CD4-positive, CD25-positive, alpha-beta regulatory T cell (primary cell): ENCODE data around the gene OSBPL8. TPM values are rescaled to one million over a fixed set of nuclear protein-coding genes. Genes with fewer than 3 reads are reported as not detected.
A peak's percentile ranks its signal among the peaks of the same experiment; 100 is the strongest.
"Not testable (repeated sequence)": the region's sequence is repeated elsewhere in the genome, so short reads cannot be mapped to it uniquely, and the experiment has no call there.

ENCODE experiments used
- ATAC-seq, 2 donors: fragments of 150-1000 bp; cut with Tn5 transposase; one replicate each; pipeline ENCODE4 v1.10.0; 2021; ENCODE audit warnings: low read depth in 2 of 2, moderate number of reproducible peaks in 2 of 2, moderate library complexity in 1 of 2
- DNase-seq, 3 donors: peaks; one replicate each; pipeline versions ENCODE4 v3.0.0 to v3.0.0-alpha.2; 2012 to 2022; ENCODE audit warnings: mixed read lengths in 1 of 3
- H3K27ac ChIP-seq: one replicate; pipeline ENCODE4 v1.7.0; 2013; ENCODE audit warnings: mild to moderate bottlenecking, low read length; ENCODE audit not compliant: insufficient read depth, poor library complexity, severe bottlenecking
- H3K27me3 ChIP-seq: one replicate; pipeline ENCODE4 v1.7.0; 2013; ENCODE audit warnings: low read length; ENCODE audit not compliant: control insufficient read depth, insufficient read depth
- H3K36me3 ChIP-seq: one replicate; pipeline ENCODE4 v1.7.0; 2013; ENCODE audit warnings: mild to moderate bottlenecking, low read length, moderate library complexity; ENCODE audit not compliant: control insufficient read depth, insufficient read depth
- H3K4me1 ChIP-seq: 2 replicates; pipeline ENCODE4 v1.7.0; 2013; ENCODE audit warnings: mild to moderate bottlenecking, low read length; ENCODE audit not compliant: insufficient read depth, control insufficient read depth, poor library complexity, severe bottlenecking
- H3K4me3 ChIP-seq: one replicate; pipeline ENCODE4 v1.7.0; 2013; ENCODE audit warnings: low read depth, mild to moderate bottlenecking, low read length, moderate library complexity
- H3K9me3 ChIP-seq, 2 experiments: 1 replicate in 1 of 2; 2 replicates in 1 of 2; pipeline ENCODE4 v1.7.0; 2013; ENCODE audit warnings: low read length in 2 of 2, mild to moderate bottlenecking in 1 of 2, moderate library complexity in 1 of 2; ENCODE audit not compliant: control insufficient read depth in 2 of 2
- H3K27ac Mint-ChIP-seq, 3 donors: one replicate each; pipeline ENCODE4 v1.8.0; 2020 to 2022; ENCODE audit warnings: mild to moderate bottlenecking in 3 of 3, mixed read lengths in 3 of 3, moderate library complexity in 2 of 3
- H3K27me3 Mint-ChIP-seq: one replicate; pipeline ENCODE4 v1.8.0; 2022; ENCODE audit warnings: mild to moderate bottlenecking, mixed read lengths
- H3K36me3 Mint-ChIP-seq: one replicate; pipeline ENCODE4 v1.8.0; 2020; ENCODE audit warnings: mixed read lengths
- H3K4me1 Mint-ChIP-seq, 4 donors: one replicate each; pipeline ENCODE4 v1.8.0; 2020 to 2022; ENCODE audit warnings: mixed read lengths in 4 of 4, mild to moderate bottlenecking in 1 of 4
- H3K4me3 Mint-ChIP-seq, 4 donors: one replicate each; pipeline ENCODE4 v1.8.0; 2020 to 2022; ENCODE audit warnings: mild to moderate bottlenecking in 4 of 4, mixed read lengths in 4 of 4, moderate library complexity in 3 of 4
- H3K9me3 Mint-ChIP-seq, 7 donors: one replicate each; pipeline ENCODE4 v1.8.0; 2020 to 2022; ENCODE audit warnings: mixed read lengths in 7 of 7, mild to moderate bottlenecking in 3 of 7, moderate library complexity in 2 of 7
- polyA plus RNA-seq, 4 donors: library from polyadenylated mRNA; unstranded; fragments of 300-500 nt; fragmentation: Illumina TruSeq; gene quantifications; one replicate each; pipeline ENCODE4 v1.2.3, GENCODE V29; 2021
- total RNA-seq: library from RNA; stranded (reverse); gene quantifications from one replicate; pipeline ENCODE4 v1.2.3, GENCODE V29; 2022

Gene OSBPL8
- total and polyA plus RNA-seq, 5 donors from 2014 or later = 129 to 195 (median 172) TPM

DNA sequence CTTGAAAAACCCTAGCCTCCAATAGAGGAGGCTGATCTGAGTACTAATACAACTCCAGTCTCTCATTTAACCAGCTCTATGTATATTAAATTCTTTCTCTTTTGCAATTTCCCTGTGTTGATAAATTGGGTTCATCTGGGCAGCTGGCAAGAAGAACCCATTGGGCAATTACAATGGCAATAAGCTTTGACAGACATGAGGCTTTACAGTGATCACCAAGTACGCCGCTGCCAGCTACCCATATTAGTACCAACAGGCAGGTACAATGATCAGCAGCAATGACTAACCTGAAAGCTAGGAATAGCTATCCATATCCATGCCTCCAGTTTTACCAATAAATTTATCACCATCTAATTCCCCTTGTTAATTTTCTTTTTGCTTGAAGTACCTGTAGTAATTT lies 54.5 kb downstream of the OSBPL8 start:
- Histone ChIP-seq H3K4me3 (no peak overlapping the region), H3K27ac (no peak overlapping the region), H3K27me3 (no peaks in the 10 kb centered on the region), H3K4me1 (no peaks in the 10 kb centered on the region), H3K9me3 (no peaks in the 10 kb centered on the region), H3K36me3 (peaks cover 9% of the 10 kb centered on the region)
- Mint-ChIP-seq H3K4me1 (peaks cover 10 to 45% (median 41%) of the 10 kb centered on the region in 4 donors), H3K9me3 (peaks cover 0 to 2% (median 1%) of the 10 kb centered on the region in 7 donors), H3K27ac (peak overlapping the region in 1 of 3 donors; percentile 59), H3K27me3 (no peaks in the 10 kb centered on the region), H3K4me3 (no peak overlapping the region), H3K36me3 (peaks cover 41% of the 10 kb centered on the region)
- no peak for ATAC-seq
- no peak for DNase-seq

- Mint-ChIP-seq H3K27ac (peak overlapping the region in 2 of 3 donors; percentile 32 to 59), H3K36me3 (peaks cover 43% of the 10 kb centered on the region), H3K4me1 (peaks cover 9 to 45% (median 41%) of the 10 kb centered on the region in 4 donors)
Observed at GRCh38 chr12:76504606-76505005, 55.0 kb downstream of the OSBPL8 start.

GRCh38 chr12:76503957-76504356 lies 55.6 kb downstream of the OSBPL8 start:
- H3K4me1 ChIP-seq = no peaks in the 10 kb centered on the region
- Mint-ChIP-seq H3K4me1 (peaks cover 9 to 39% (median 39%) of the 10 kb centered on the region in 4 donors), H3K27me3 (no peaks in the 10 kb centered on the region), H3K4me3 (no peak overlapping the region), H3K9me3 (peaks cover 0 to 4% (median 2%) of the 10 kb centered on the region in 7 donors), H3K27ac (no peak overlapping the region), H3K36me3 (peaks cover 41% of the 10 kb centered on the region)
- H3K27ac ChIP-seq = no peak overlapping the region
- peaks cover 9% of the 10 kb centered on the region for H3K36me3 ChIP-seq
- ATAC-seq = no peak
- DNase-seq = no peak
- H3K9me3 ChIP-seq = no peaks in the 10 kb centered on the region
- H3K27me3 ChIP-seq = no peaks in the 10 kb centered on the region
- H3K4me3 ChIP-seq = no peak overlapping the region

More at GRCh38 chr12:76504606-76505005, 55.0 kb downstream of the OSBPL8 start:
- H3K4me1 ChIP-seq = no peaks in the 10 kb centered on the region
- H3K9me3 ChIP-seq = no peaks in the 10 kb centered on the region
- DNase-seq (no peak), ATAC-seq (no peak)
- no peak overlapping the region for H3K4me3 ChIP-seq
- no peaks in the 10 kb centered on the region for H3K27me3 ChIP-seq
- peaks cover 0 to 4% (median 2%) of the 10 kb centered on the region in 7 donors for H3K9me3 Mint-ChIP-seq
- H3K4me3 Mint-ChIP-seq = no peak overlapping the region
- H3K27ac ChIP-seq = no peak overlapping the region
- H3K36me3 ChIP-seq = peaks cover 9% of the 10 kb centered on the region
- no peaks in the 10 kb centered on the region for H3K27me3 Mint-ChIP-seq

DNA sequence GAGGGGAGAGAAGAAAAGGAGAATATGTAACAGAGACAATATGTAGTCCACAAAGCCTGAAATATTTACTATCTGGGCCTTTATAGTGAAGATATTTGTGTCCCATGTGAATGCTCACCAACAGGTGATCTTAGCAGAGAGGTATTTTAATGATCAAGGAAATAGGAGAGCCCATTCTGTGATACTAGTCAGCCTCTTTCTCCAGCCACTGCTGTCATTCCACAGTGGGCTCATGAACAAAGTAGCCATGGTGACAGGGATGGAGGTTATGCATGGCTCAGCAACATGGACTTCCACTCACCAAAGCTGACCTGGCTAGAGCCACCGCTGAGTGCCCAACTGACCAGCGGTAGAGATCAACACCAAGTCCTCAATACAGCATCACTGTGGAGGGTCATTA lies 58.2 kb downstream of the OSBPL8 start:
- Histone ChIP-seq H3K9me3 (no peaks in the 10 kb centered on the region), H3K27me3 (no peaks in the 10 kb centered on the region), H3K27ac (no peak overlapping the region), H3K36me3 (peaks cover 9% of the 10 kb centered on the region), H3K4me1 (no peaks in the 10 kb centered on the region), H3K4me3 (no peak overlapping the region)
- Mint-ChIP-seq H3K36me3 (peaks cover 45% of the 10 kb centered on the region), H3K27me3 (no peaks in the 10 kb centered on the region), H3K27ac (peak overlapping the region in 1 of 3 donors; percentile 68), H3K9me3 (peaks cover 0 to 4% (median 0%) of the 10 kb centered on the region in 7 donors), H3K4me1 (peaks cover 15 to 40% (median 36%) of the 10 kb centered on the region in 4 donors), H3K4me3 (no peak overlapping the region)
- DNase-seq = no peak
- ATAC-seq = no peak

DNA sequence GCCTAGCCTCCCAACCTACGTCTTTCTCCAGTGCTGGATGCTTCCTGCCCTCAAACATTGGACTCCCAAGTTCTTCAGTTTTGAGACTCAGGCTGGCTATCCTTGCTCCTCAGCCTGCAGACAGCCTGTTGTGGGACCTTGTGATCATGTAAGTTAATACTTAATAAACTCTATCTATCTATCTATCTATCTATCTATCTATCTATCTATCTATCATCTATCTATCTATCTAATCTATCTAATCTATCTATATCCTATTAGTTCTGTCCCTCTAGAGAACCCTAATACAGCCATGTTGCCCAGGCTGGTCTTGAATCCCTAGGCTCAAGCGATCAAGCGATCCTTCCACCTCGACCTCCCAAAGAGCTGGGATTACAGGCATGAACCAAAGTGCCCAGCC lies 60.4 kb downstream of the OSBPL8 start:
- not testable (repeated sequence) for H3K4me3 ChIP-seq, H3K27me3 Mint-ChIP-seq, DNase-seq, H3K4me1 ChIP-seq, ATAC-seq, H3K36me3 ChIP-seq, H3K4me3 Mint-ChIP-seq, H3K27ac Mint-ChIP-seq, H3K9me3 ChIP-seq, H3K27ac ChIP-seq, H3K27me3 ChIP-seq
- Mint-ChIP-seq H3K4me1 (peaks cover 6 to 37% (median 30%) of the 10 kb centered on the region in 4 donors), H3K9me3 (peaks cover 0 to 18% (median 3%) of the 10 kb centered on the region in 7 donors), H3K36me3 (peaks cover 48% of the 10 kb centered on the region)

DNA sequence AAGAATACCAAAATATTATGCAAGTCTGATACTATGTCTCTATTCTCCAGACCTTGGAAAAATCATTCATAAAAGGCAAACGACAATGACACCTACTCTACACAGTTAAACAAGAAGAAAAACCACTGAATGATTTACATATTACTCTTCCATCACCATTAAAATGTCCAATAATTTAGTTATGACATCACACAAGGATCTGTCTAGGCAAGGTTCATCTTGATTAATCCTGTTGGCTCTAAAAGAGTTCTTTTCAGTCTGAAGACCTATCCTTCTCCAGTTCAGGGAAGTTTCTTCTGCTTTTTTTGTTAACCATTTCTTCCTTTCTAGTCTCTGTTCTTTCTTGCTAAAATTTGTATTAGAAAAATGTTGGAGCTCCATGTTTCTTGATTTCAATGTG lies 64.0 kb downstream of the OSBPL8 start:
- Mint-ChIP-seq H3K4me3 (no peak overlapping the region), H3K27ac (no peak overlapping the region), H3K36me3 (peaks cover 50% of the 10 kb centered on the region), H3K27me3 (no peaks in the 10 kb centered on the region), H3K4me1 (peaks cover 12 to 32% (median 22%) of the 10 kb centered on the region in 4 donors), H3K9me3 (peaks cover 0 to 32% (median 5%) of the 10 kb centered on the region in 7 donors)
- H3K27me3 ChIP-seq = no peaks in the 10 kb centered on the region
- H3K27ac ChIP-seq = no peak overlapping the region
- no peak for ATAC-seq
- no peaks in the 10 kb centered on the region for H3K4me1 ChIP-seq
- H3K9me3 ChIP-seq = peaks cover 18 to 22% of the 10 kb centered on the region in 2 experiments
- no peak overlapping the region for H3K4me3 ChIP-seq
- DNase-seq = no peak
- H3K36me3 ChIP-seq = peaks cover 16% of the 10 kb centered on the region

DNA sequence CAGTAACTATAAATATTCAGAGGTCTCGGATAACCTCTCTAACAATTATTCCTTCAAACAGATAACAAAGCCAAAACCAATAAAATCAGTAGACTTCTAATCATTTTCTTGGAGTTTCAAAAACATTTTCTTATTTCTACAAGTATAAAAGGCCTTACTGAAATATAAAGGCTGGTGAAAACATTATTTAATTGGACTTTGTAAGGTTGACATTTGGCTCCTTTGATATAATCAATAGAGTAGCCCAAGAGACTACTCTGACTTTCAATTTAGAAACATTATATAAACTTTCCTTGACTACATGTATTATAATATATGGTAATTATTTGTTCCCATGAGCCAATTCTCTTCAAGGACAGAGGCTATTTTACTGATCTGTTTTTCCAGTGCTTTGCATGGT lies 68.3 kb downstream of the OSBPL8 start:
- H3K4me3 ChIP-seq = no peak overlapping the region
- no peaks in the 10 kb centered on the region for H3K27me3 Mint-ChIP-seq
- DNase-seq = no peak
- H3K9me3 Mint-ChIP-seq = peaks cover 0 to 32% (median 6%) of the 10 kb centered on the region in 7 donors
- H3K9me3 ChIP-seq = peaks cover 18 to 22% of the 10 kb centered on the region in 2 experiments
- H3K27ac ChIP-seq = no peak overlapping the region
- peaks cover 44% of the 10 kb centered on the region for H3K36me3 Mint-ChIP-seq
- H3K27ac Mint-ChIP-seq = no peak overlapping the region
- H3K27me3 ChIP-seq = no peaks in the 10 kb centered on the region
- peaks cover 3% of the 10 kb centered on the region for H3K4me1 ChIP-seq
- H3K4me3 Mint-ChIP-seq = peak overlapping the region in 1 of 4 donors; percentile 51
- H3K36me3 ChIP-seq = peaks cover 24% of the 10 kb centered on the region
- peaks cover 15 to 49% (median 36%) of the 10 kb centered on the region in 4 donors for H3K4me1 Mint-ChIP-seq
- no peak for ATAC-seq

DNA sequence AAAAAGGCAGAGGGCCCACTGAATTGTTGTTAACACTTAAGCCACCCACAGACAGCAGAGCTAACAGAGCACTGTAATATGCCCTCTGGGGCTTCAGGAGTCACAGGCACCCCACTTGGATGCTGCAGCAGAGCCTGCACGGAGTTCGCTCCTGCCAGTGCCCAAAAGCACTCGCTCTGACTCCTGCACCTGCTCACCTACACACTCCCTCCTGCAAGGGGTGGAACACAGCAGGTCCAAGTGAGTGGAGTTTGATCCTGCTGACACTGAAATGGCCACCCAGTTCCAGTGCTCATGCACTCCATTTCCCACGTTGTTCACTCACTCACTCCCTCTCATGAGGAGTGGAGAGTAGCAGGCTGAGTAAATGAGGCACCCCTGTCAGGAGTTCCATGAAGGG lies 68.8 kb downstream of the OSBPL8 start:
- ATAC-seq = no peak
- H3K27ac Mint-ChIP-seq = peak overlapping the region in 2 of 3 donors; percentile 72 to 85
- H3K4me1 ChIP-seq = peaks cover 3% of the 10 kb centered on the region

More for the DNA sequence above, 68.8 kb downstream of the OSBPL8 start:
- H3K27me3 ChIP-seq = no peaks in the 10 kb centered on the region
- H3K9me3 ChIP-seq = peaks cover 18 to 22% of the 10 kb centered on the region in 2 experiments
- no peak overlapping the region for H3K27ac ChIP-seq
- no peak overlapping the region for H3K4me3 ChIP-seq
- DNase-seq = no peak
- peaks cover 15 to 48% (median 37%) of the 10 kb centered on the region in 4 donors for H3K4me1 Mint-ChIP-seq
- H3K4me3 Mint-ChIP-seq = no peak overlapping the region
- H3K36me3 ChIP-seq = peaks cover 22% of the 10 kb centered on the region
- H3K27me3 Mint-ChIP-seq = no peaks in the 10 kb centered on the region
- H3K9me3 Mint-ChIP-seq = peaks cover 0 to 27% (median 6%) of the 10 kb centered on the region in 7 donors
- H3K36me3 Mint-ChIP-seq = peaks cover 42% of the 10 kb centered on the region
